Left ventricle myocardium inferior (tissue), 1 donor: ENCODE data around the gene FAM185A. TPM values are rescaled to one million over a fixed set of nuclear protein-coding genes. Genes with fewer than 3 reads are reported as not detected.
A peak's percentile ranks its signal among the peaks of the same experiment; 100 is the strongest.
"Not testable (repeated sequence)": the region's sequence is repeated elsewhere in the genome, so short reads cannot be mapped to it uniquely, and the experiment has no call there.

Source experiments
- DNase-seq: peaks from one replicate; pipeline ENCODE4 v3.0.0-alpha.2; 2020
- H3K27ac ChIP-seq: fragments of 200-600 bp; replicated peaks from 2 replicates; pipeline ENCODE4 v1.8.0; 2021
- H3K27me3 ChIP-seq: fragments of 200-600 bp; 2 replicates; pipeline ENCODE4 v1.8.0; 2021; ENCODE audit warnings: low read depth
- H3K36me3 ChIP-seq: fragments of 200-600 bp; 2 replicates; pipeline ENCODE4 v1.8.0; 2021
- H3K4me1 ChIP-seq: fragments of 200-600 bp; 2 replicates; pipeline ENCODE4 v1.8.0; 2021
- H3K4me3 ChIP-seq: fragments of 200-600 bp; 2 replicates; pipeline ENCODE4 v1.8.0; 2021; ENCODE audit warnings: mild to moderate bottlenecking, moderate library complexity
- H3K9me3 ChIP-seq: fragments of 200-600 bp; replicated peaks from 2 replicates; pipeline ENCODE4 v1.8.0; 2021
- intact Hi-C: fragments of 100-400 bp; cut with micrococcal nuclease; formaldehyde crosslinking; loops from one replicate; pipeline ENCODE4 v1.11.0; 2022
- long read RNA-seq: library from polyadenylated mRNA; unstranded; transcript quantifications from one replicate; pipeline ENCODE4 v2.0.0, GENCODE V29; 2021
- total RNA-seq: library from RNA; stranded (reverse); fragmentation: NEBNext Ultra II Directional; extraction: Animal tissue kit (Norgen Biotek cat#: 25700); gene quantifications from one replicate; pipeline ENCODE4 v1.2.1, GENCODE V29; 2021
- donor health status: DM: no; HTN: yes; CAD: no; lungs with severe emphysema.

Gene FAM185A
- 7.0 TPM for total RNA-seq
- long read RNA-seq, partial matches to known transcripts: 0 of 11 reads
- long read RNA-seq, other reads (novel, unspliced or antisense): 7 of 11 reads

DNA sequence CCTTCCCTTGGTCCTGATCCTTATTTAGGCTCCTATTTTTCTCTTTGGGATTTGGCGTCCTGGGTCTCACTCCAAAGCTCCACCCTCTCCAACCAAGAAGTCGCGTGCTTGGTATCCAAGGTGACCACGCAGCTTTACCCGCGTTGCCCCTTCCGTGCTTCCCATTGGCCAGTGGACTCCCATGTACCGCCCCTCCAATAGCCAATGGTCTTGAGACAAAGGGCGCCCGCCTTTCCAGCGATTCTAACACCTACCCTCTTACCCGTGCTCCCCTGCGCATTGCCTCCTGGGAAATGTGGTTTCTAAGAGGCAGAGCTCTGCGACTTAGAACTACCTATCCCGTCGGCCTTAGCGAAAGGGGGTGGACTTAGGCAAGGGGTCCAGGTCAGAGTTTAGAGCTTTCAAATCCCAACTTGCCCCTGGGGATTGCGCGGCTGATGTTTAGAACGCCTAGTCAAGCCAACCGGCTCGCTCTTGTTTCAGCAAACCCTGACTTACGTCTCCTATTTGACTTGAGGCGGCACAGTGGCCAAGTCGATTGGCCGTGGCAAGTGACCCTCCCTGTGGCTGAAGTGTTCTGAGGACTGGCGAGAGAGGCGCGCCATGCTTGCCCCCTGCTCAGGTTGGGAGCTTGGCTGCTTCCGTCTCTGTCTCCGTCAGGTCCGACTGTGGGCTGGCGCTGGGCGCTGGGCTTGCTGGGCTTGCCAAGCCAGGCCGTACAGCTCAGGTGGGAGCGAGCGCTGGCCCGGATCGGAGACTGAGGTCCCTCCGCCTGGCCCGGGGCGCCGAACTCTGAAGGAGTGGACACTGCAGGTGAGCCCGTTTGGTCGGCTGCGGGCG lies at the start of gene FAM185A:
Gene FAM185A, plus strand, starts transcription at position 395 of the 840 bp plus-strand sequence. Its CDS starts 209 bp downstream, at position 604.
- H3K27me3 ChIP-seq, H3K36me3 ChIP-seq, H3K9me3 ChIP-seq, intact Hi-C loops: not testable (repeated sequence)
- H3K4me3 ChIP-seq: peak within 1 kb of the TSS; percentile 78
- H3K27ac ChIP-seq: peak within 1 kb of the TSS; percentile 82
- peaks cover 19% of the 10 kb centered on the region for H3K4me1 ChIP-seq
- peak; percentile 97 for DNase-seq

DNA sequence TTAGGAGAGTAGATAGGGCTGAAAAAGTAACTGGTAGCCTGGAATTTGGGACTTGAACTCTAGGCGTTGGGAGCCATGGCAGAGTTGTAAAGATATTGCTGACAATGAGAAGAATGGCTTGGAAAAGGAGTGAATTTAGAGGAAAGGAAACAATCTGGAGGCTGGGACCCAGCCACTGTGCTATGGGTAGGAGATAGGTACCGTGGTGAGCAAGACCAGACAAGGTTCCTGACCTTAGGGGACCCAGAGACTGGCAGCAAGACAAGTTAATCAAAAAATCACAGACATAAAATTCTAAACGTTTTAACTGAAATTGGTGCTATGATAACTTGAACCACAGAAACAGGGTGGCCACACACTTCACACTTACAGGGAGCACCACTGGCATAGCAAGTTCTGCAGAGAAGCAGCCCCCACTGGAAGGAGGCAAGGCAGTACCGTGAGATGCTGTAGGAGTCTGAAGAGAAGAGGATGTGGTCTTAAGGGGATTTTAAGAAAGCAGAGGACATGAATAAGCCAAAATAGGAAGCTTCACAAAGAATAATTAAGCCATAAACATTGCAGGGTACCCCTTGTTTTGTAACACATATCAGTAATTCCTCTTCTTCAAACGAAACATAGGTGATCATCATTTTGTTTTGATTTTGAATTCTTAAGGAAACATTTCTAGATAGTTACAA lies 35.6 kb upstream of the FAM185A start:
- H3K9me3 ChIP-seq, DNase-seq, intact Hi-C loops, H3K4me1 ChIP-seq, H3K4me3 ChIP-seq, H3K27ac ChIP-seq, H3K27me3 ChIP-seq, H3K36me3 ChIP-seq: not testable (repeated sequence)

DNA sequence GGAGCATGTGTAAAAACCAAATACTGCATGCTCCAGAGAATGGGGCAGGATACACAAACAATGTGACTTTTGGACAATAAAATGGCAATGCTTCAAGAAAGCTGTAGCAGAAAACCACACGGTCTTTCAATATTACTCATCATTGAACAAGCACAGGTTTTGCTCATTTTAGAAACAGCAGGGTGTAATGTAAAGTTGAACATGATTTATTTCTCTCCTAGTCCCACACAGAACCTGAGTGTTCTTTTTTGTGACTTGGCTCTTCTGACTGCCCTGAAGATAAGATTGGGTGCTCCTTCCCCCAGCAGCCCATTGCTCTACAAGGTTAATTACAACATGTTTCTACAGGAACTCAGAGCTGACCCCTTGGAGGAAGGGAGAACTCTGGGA lies 35.1 kb upstream of the FAM185A start:
- DNase-seq, H3K27ac ChIP-seq, H3K36me3 ChIP-seq, H3K4me3 ChIP-seq, H3K4me1 ChIP-seq, H3K27me3 ChIP-seq, H3K9me3 ChIP-seq, intact Hi-C loops: not testable (repeated sequence)

DNA sequence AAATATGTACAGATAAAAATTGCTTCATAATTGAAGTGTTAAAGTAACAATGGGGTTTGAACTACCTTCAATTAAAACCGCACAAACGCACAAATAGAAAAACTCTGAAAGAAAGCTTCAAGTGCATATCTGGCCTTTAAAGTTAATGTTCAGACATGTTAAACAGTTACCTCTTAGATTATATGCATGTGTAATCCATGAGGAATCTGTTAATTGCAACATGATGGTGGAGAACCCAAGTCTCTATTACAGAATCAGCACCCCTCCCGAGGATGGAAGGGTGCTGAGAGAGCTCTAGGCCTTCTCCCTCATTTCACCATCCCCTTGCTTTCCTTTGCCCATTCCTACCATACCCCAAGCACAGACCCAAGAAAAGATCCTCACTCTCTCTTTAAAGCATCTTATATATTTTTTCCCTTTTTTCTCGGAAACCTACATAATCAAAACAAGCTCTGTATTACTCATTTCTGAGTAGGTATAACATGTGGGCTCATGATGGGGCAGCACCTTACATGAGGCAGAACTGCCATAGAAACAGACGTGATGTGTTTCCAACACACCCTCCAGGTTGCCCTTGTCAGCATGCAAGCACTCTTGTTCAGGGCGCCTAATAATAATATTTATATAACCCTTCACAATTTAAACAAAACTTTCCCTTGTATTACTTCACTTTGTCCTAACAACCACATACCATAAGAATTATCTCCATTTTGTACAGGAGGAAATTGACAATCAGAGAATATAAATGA lies 33.9 kb upstream of the FAM185A start:
- H3K4me1 ChIP-seq, H3K27ac ChIP-seq, H3K27me3 ChIP-seq, DNase-seq, intact Hi-C loops, H3K36me3 ChIP-seq, H3K4me3 ChIP-seq, H3K9me3 ChIP-seq: not testable (repeated sequence)

DNA sequence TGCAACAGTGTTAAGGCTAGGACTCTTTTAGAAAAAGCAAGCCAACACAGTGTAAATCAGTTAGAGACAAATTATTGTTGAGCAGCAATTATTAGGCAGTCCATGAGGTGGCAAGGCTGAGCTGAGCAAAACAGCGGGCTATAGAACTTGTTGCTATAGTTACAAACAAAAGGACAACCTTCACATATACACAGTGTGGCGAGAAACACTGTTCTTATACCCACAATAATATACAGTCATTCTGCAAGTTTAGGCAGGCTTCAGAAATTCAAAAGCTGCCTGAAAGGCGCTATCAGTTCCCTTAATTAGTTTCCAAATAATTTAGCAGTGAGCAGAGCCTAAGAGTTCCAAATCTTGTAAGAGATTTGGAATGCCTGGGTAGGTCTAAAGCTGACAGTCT lies 33.1 kb upstream of the FAM185A start:
- H3K36me3 ChIP-seq, H3K4me3 ChIP-seq, DNase-seq, H3K27ac ChIP-seq, H3K9me3 ChIP-seq, intact Hi-C loops, H3K4me1 ChIP-seq, H3K27me3 ChIP-seq: not testable (repeated sequence)

DNA sequence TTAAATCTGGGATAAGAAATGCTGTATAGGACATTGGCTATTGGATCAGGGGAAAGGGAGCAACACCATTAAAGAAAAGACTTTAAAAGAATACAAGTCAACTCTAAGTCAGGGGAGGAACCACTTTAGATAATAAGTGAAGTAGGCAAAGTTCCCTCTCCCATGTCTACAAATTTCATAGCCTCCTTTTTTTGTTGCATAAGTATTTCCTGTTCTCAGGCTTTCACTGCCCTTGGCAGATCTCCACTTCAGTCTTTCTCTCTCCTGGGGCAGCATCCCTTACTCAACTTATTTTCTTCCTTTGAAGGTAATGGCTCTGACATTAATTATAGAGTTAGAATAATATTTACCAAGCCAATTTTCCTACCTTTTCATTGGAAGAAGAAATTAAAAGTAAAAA lies 30.3 kb upstream of the FAM185A start:
- H3K36me3 ChIP-seq, H3K9me3 ChIP-seq, H3K27ac ChIP-seq, H3K4me3 ChIP-seq, H3K27me3 ChIP-seq, DNase-seq, H3K4me1 ChIP-seq, intact Hi-C loops: not testable (repeated sequence)

DNA sequence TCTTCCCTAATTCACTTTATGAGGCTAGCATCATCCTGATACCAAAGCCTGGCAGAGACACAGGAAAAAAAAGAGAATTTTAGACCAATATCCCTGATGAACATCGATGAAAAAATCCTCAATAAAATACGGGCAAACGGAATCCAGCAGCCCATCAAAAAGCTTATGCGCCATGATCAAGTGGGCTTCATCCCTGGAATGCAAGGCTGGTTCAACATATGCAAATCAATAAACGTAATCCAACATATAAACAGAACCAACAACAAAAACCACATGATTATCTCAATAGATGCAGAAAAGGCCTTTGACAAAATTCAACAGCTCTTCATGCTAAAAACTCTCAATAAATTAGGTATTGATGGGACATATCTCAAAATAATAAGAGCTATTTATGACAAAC lies 22.6 kb upstream of the FAM185A start:
- DNase-seq, H3K27me3 ChIP-seq, H3K4me3 ChIP-seq, H3K27ac ChIP-seq, H3K36me3 ChIP-seq, intact Hi-C loops, H3K4me1 ChIP-seq, H3K9me3 ChIP-seq: not testable (repeated sequence)

DNA sequence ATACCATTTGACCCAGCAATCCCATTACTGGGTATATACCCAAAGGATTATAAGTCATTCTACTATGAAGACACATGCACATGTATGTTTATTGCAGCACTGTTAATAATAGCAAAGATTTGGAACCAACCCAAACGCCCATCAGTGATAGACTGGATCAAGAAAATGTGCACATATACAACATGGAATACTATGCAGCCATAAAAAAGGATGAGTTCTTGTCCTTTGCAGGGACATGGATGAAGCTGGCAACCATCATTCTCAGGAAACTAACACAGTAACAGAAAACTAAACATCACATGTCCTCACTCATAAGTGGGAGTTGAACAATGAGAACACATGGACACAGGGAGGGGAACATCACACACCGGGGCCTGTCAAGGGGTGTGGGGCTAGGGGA lies 19.1 kb upstream of the FAM185A start:
- intact Hi-C loops, H3K4me3 ChIP-seq, H3K4me1 ChIP-seq, H3K27ac ChIP-seq, H3K9me3 ChIP-seq, H3K27me3 ChIP-seq, DNase-seq, H3K36me3 ChIP-seq: not testable (repeated sequence)

DNA sequence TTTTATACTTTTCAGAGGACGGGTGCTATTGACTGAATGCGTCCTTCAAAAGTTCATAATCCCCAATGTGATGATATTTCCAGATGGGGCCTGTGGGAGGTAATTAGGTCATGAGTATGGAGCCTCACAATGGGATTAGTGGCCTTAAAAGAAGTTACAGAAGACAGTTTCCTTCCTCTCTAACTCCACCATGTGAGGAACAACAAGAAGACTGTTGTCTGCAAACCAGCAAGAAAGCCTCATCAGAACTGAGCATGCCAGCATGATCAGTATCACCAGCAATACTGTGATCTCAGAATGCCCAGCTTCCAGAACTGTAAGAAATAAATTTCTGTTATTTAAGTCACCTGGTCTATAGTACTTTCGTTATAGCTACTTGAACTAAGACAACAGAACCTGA lies 18.4 kb upstream of the FAM185A start:
- H3K36me3 ChIP-seq, H3K4me3 ChIP-seq, H3K27me3 ChIP-seq, intact Hi-C loops, H3K4me1 ChIP-seq, H3K27ac ChIP-seq, H3K9me3 ChIP-seq, DNase-seq: not testable (repeated sequence)

DNA sequence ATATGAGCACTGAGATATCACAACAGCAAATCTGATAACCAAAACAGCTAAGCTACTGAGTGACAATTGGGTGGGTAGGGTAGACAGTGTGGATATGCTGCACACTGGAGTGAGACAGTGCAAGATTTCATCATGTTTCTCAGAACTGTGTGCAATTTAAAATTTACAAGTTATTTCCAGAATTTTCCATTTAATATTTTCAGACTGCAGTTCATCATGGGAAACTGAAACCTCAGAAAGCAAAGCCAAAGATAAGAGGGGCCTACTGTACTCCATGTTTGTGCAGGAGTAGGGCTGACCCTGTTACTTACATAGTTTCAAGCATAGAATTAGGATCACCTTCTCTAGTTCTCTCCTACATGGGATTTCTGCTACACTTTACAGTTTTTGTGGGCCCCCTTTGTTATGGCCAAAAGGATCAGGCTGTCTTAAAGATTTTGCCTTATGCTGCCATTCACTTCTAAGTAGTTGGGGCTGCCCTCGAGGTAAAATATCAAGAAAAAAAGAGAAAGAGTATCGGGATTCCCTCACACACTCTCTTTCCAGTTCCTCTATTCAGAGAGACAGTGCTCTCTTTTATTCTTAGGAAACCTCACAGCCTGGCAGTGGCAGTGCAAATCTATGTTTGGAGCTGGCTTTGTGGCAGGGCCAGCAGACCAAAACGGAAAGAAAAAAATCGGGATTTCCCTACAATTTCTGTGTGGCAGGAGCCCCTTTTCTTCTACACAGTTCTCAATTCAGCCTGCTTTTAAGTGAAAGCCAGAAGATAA lies 6.6 kb upstream of the FAM185A start:
- H3K36me3 ChIP-seq, intact Hi-C loops, H3K9me3 ChIP-seq, DNase-seq, H3K4me1 ChIP-seq, H3K27me3 ChIP-seq, H3K27ac ChIP-seq, H3K4me3 ChIP-seq: not testable (repeated sequence)

DNA sequence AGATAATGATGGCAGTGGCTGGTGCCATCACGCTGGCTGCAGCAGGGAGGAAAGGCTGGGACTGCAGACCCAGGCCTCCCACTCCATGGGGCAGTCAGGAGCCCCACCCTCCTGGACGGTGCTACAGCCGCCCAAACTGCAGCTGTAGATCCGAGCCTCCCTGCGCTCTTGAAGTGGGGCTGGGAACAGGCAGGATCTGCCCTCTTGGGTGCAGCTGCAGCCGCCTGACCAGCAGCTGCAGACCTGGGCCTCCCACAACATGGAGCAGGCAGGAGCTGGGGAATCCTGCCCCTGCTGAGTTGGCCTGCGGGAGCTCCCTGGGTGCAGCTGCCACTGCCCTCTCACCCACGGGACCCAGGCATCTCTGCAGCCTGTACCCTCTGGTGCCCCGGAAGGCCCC lies 4.9 kb upstream of the FAM185A start:
- H3K4me3 ChIP-seq, intact Hi-C loops, H3K4me1 ChIP-seq, H3K36me3 ChIP-seq, H3K9me3 ChIP-seq, DNase-seq, H3K27ac ChIP-seq, H3K27me3 ChIP-seq: not testable (repeated sequence)
